Measurements from ENCODE around the gene ABCF1. TPM values are rescaled to one million over a fixed set of nuclear protein-coding genes. Genes with fewer than 3 reads are reported as not detected.

The ABCF1 gene
- total and polyA plus RNA-seq, 9 of the 15 experiments (the other 6 are each of a cell fraction or from before 2014, with no cell fraction given) = 41.6 to 193 (median 102) TPM

- TF ChIP-seq NONO (IDR thresholded peaks at IDR 0.05; ENCODE audit: low read depth in 2 of 2, low read length in 1 of 2) (0 out of 4 replicates have a peak, but pooled peaks of 1 of the 2 experiments have one; percentile 72), JUN (IDR thresholded peaks at IDR 0.05; ENCODE audit: borderline replicate concordance, low read depth, low read length) (peak; percentile 58; the same call in 1 of the 2 replicates), JUN (CRISPR knock-in tag; IDR thresholded peaks at IDR 0.05; ENCODE audit: borderline replicate concordance) (no peak), EGR1 (conservative IDR thresholded peaks at IDR 0.05) (peak; percentile 44; the same call in 1 of the 2 replicates), AFF4 (CRISPR knock-in tag; IDR thresholded peaks at IDR 0.05) (peak; percentile 70; the same call in 1 of the 2 replicates), MTA1 (IDR thresholded peaks at IDR 0.05; ENCODE audit: borderline replicate concordance) (no peak), BCOR (IDR thresholded peaks at IDR 0.05) (no peak), ETV5 (CRISPR knock-in tag; IDR thresholded peaks at IDR 0.05; ENCODE audit: low read depth) (0 out of 2 replicates have a peak, but pooled peaks have one; percentile 41), ZC3H4 (CRISPR knock-in tag; IDR thresholded peaks at IDR 0.05; ENCODE audit: borderline replicate concordance) (no peak), HDAC2 (IDR thresholded peaks at IDR 0.05) (peak; percentile 73; the same call in 1 of the 2 replicates), TCFL5 (CRISPR knock-in tag; conservative IDR thresholded peaks at IDR 0.05) (peak; percentile 33; the same call in 1 of the 2 replicates), L3MBTL2 (IDR thresholded peaks at IDR 0.05) (peak; percentile 59; the same call in 1 of the 2 replicates), ZNF511 (CRISPR knock-in tag; IDR thresholded peaks at IDR 0.05) (no peak), RBBP5 (IDR thresholded peaks at IDR 0.05; ENCODE audit: borderline replicate concordance, insufficient read depth, low read length, poor library complexity, severe bottlenecking) (no peak), MNT (conservative IDR thresholded peaks at IDR 0.05) (peak; percentile 62 to 80), CREB1 (IDR thresholded peaks at IDR 0.05) (no peak), CREB1 (CRISPR knock-in tag; IDR thresholded peaks at IDR 0.05) (peak; percentile 63; the same call in 1 of the 2 replicates), PREB (CRISPR knock-in tag; IDR thresholded peaks at IDR 0.05) (0 out of 2 replicates have a peak, but pooled peaks have one; percentile 36), RCOR1 (IDR thresholded peaks at IDR 0.05; ENCODE audit: borderline replicate concordance in 1 of 2, low read depth in 2 of 2, low read length in 2 of 2) (peak in 1 of 2 experiments; percentile 68; a peak in 2 of 4 replicates), CCAR2 (IDR thresholded peaks at IDR 0.05; ENCODE audit: low read depth, low read length) (no peak)
Observed at GRCh38 chr6:30541515-30542403, 29.5 kb upstream of the ABCF1 start (continued).

All from K562 (cell line).